Measurements from ENCODE around the gene GHR. TPM values are rescaled to one million over a fixed set of nuclear protein-coding genes. Genes with fewer than 3 reads are reported as not detected.
"Not testable (repeated sequence)": the region's sequence is repeated elsewhere in the genome, so short reads cannot be mapped to it uniquely, and the experiment has no call there.

GHR gene
- total RNA-seq, 1 donor from 2014 or later: 6.4 TPM

DNA sequence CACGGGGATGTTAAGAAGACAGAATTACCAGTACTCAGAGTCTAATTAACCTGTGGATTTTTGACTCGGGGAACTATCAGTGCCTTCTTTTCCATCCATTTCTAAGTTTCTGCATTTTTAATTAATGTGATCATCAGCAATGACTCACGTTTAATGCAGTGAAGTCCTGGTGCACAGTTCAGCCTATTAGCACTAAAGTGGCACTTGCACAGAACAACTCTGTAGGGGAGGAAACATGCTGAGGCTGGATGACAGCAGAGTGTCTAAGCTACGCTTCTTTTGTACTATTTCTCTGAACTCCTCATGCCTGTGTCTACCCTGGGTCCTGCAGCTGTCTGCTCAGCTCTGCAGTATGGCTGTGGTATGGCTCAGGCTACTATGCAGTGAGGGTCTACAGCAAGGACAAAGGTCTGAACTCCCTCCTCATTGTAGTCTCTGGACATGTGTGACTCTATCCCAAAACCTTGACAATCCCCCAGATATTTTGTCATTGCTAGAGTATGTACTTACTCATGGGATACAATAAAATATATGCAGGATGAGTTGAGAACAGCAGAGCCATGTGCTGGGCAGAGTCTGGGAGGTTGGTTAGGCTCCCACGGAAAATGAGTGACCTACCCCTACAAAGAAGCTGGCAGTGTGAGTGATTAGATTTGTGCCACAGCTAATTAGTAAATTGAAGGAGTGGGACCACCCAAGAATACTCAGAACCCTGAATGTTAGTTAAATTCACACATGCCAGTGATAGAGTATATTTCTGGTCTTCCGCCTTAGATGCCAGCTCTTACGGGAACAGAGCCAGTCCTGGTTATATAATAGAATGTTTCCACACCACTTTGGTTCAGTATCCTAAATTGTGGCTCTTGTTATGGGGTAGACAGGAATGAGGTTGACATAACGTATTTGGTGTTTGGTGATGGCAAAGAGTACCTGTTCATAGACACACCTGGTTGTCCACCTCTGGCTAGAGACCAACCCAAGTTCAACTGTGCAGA is 148.0 kb downstream of the GHR start:
- no peak overlapping the region for H3K27ac ChIP-seq
- H3K4me3 ChIP-seq: no peak overlapping the region
- DNase-seq (ENCODE audit: low spot score in 2 of 2): no peak
- peaks cover 0 to 7% of the 10 kb centered on the region in 2 donors for H3K4me1 ChIP-seq
- intact Hi-C loops (cut with DNase I): no loop called here
- no peak for TF ChIP-seq CTCF (IDR thresholded peaks at IDR 0.05)
- H3K27me3 ChIP-seq: no peaks in the 10 kb centered on the region
- H3K9me3 ChIP-seq: no peaks in the 10 kb centered on the region
- no peaks in the 10 kb centered on the region for H3K36me3 ChIP-seq

- Histone ChIP-seq H3K9me3 (no peaks in the 10 kb centered on the region), H3K4me1 (peaks cover 0 to 5% of the 10 kb centered on the region in 2 donors), H3K27ac (no peak overlapping the region), H3K27me3 (no peaks in the 10 kb centered on the region), H3K36me3 (no peaks in the 10 kb centered on the region), H3K4me3 (no peak overlapping the region)
- no peak for TF ChIP-seq CTCF (IDR thresholded peaks at IDR 0.05)
- intact Hi-C loops (cut with DNase I): no loop called here
- no peak for DNase-seq (ENCODE audit: low spot score in 2 of 2)
Observed at GRCh38 chr5:42572313-42572712, 149.1 kb downstream of the GHR start.

GRCh38 chr5:42573386-42573785 is 150.1 kb downstream of the GHR start:
- Histone ChIP-seq H3K9me3 (no peaks in the 10 kb centered on the region), H3K27ac (no peak overlapping the region), H3K36me3 (no peaks in the 10 kb centered on the region), H3K27me3 (no peaks in the 10 kb centered on the region), H3K4me1 (no peaks in the 10 kb centered on the region), H3K4me3 (no peak overlapping the region)
- DNase-seq (ENCODE audit: low spot score in 2 of 2): no peak
- intact Hi-C loops (cut with DNase I): no loop called here
- no peak for TF ChIP-seq CTCF (IDR thresholded peaks at IDR 0.05)

- H3K9me3 ChIP-seq; intact Hi-C loops (cut with DNase I); H3K27ac ChIP-seq; H3K4me1 ChIP-seq; DNase-seq (ENCODE audit: low spot score in 2 of 2); H3K27me3 ChIP-seq; H3K36me3 ChIP-seq; H3K4me3 ChIP-seq: not testable (repeated sequence)
Observed at GRCh38 chr5:42575914-42576313, 152.7 kb downstream of the GHR start.

GRCh38 chr5:42578901-42579300 is 155.7 kb downstream of the GHR start:
- H3K36me3 ChIP-seq; intact Hi-C loops (cut with DNase I); H3K9me3 ChIP-seq; DNase-seq (ENCODE audit: low spot score in 2 of 2); H3K4me3 ChIP-seq; H3K27me3 ChIP-seq; H3K27ac ChIP-seq; H3K4me1 ChIP-seq: not testable (repeated sequence)

GRCh38 chr5:42579320-42579719 is 156.1 kb downstream of the GHR start:
- no peaks in the 10 kb centered on the region for H3K36me3 ChIP-seq
- H3K4me1 ChIP-seq: peaks cover 0 to 4% of the 10 kb centered on the region in 2 donors
- intact Hi-C loops (cut with DNase I): no loop called here
- no peaks in the 10 kb centered on the region for H3K27me3 ChIP-seq
- no peak for DNase-seq (ENCODE audit: low spot score in 2 of 2)
- H3K27ac ChIP-seq: no peak overlapping the region
- H3K4me3 ChIP-seq: no peak overlapping the region
- no peak for TF ChIP-seq CTCF (IDR thresholded peaks at IDR 0.05)
- H3K9me3 ChIP-seq: no peaks in the 10 kb centered on the region

Measured in ascending aorta (tissue), 2 donors.